ENCODE results near the gene USP49. TPM values are rescaled to one million over a fixed set of nuclear protein-coding genes. Genes with fewer than 3 reads are reported as not detected.
"Not testable (repeated sequence)": the region's sequence is repeated elsewhere in the genome, so short reads cannot be mapped to it uniquely, and the experiment has no call there.

USP49 gene
- total RNA-seq, 6 donors from 2014 or later: 2.7 to 16.8 (median 4.3) TPM

GRCh38 chr6:41814629-41815028 lies 80.5 kb downstream of the USP49 start:
- Histone ChIP-seq H3K4me3 (no peak overlapping the region), H3K27ac (no peak overlapping the region), H3K27me3 (no peaks in the 10 kb centered on the region), H3K9me3 (no peaks in the 10 kb centered on the region), H3K4me1 (no peaks in the 10 kb centered on the region), H3K36me3 (no peaks in the 10 kb centered on the region)
- WGBS, 2 donors: 79 to 80% methylated on average over 4 of the region's 4 CpGs
- DNase-seq (no peak), ATAC-seq (ENCODE audit: low FRiP score in 2 of 2) (no peak)
- TF ChIP-seq CTCF (IDR thresholded peaks at IDR 0.05): no peak
- TF ChIP-seq POLR2AphosphoS5 (IDR thresholded peaks at IDR 0.05): no peak
- no peak for TF ChIP-seq EP300 (IDR thresholded peaks at IDR 0.05)
- no peak for TF ChIP-seq POLR2A (IDR thresholded peaks at IDR 0.05)

DNA sequence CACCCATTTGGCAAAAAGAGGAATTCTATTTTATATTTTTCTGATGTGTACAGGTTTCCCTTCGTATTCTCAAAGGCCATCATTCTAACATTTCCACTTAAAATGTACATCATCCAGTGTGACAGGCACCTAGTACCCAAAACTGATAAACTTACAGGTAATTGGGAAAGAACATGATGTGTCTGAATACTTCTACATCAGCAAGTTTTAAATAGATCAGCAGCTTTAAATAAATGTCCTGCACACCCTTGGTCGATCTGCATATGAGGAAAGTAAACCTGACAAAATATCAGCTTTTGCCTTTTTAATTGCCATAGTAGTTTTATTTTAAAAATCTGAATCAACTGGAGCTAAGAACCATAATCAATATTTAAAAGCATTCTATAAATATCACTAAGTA lies 81.2 kb downstream of the USP49 start:
- Histone ChIP-seq H3K4me3 (no peak overlapping the region), H3K27me3 (no peaks in the 10 kb centered on the region), H3K9me3 (no peaks in the 10 kb centered on the region), H3K36me3 (no peaks in the 10 kb centered on the region), H3K4me1 (no peaks in the 10 kb centered on the region), H3K27ac (no peak overlapping the region)
- TF ChIP-seq POLR2A (IDR thresholded peaks at IDR 0.05): no peak
- TF ChIP-seq CTCF (IDR thresholded peaks at IDR 0.05): no peak
- no peak for TF ChIP-seq EP300 (IDR thresholded peaks at IDR 0.05)
- no peak for TF ChIP-seq POLR2AphosphoS5 (IDR thresholded peaks at IDR 0.05)
- DNase-seq (no peak), ATAC-seq (ENCODE audit: low FRiP score in 2 of 2) (no peak)
- 92 to 95% methylated on average over 2 of the region's 2 CpGs for WGBS, 2 donors

DNA sequence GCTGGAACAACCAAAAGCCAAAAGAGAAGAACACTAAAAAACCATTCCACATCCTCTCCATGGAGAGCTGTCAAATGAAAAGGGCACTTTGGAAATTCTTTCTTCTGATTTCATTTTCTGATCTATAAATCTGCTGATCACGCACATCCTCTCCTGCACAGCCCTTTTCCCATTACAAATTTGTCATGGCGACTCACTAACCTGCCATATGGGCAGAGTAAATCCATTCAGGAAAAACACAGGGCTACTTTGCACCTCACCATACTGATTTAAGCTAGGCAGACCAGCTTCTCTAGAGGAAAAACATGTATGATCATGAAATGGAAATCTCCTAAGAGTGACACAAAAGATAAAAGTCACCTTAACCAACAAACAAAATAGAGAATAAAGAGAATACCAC lies 81.7 kb downstream of the USP49 start:
- Histone ChIP-seq H3K27ac (no peak overlapping the region), H3K4me1 (no peaks in the 10 kb centered on the region), H3K27me3 (no peaks in the 10 kb centered on the region), H3K4me3 (no peak overlapping the region), H3K9me3 (no peaks in the 10 kb centered on the region), H3K36me3 (no peaks in the 10 kb centered on the region)
- DNase-seq (no peak), ATAC-seq (ENCODE audit: low FRiP score in 2 of 2) (no peak)
- TF ChIP-seq CTCF (IDR thresholded peaks at IDR 0.05) (no peak), POLR2AphosphoS5 (IDR thresholded peaks at IDR 0.05) (no peak), POLR2A (IDR thresholded peaks at IDR 0.05) (no peak), EP300 (IDR thresholded peaks at IDR 0.05) (no peak)
- 96 to 97% methylated on average over 2 of the region's 2 CpGs for WGBS, 2 donors

GRCh38 chr6:41811946-41812345 lies 83.2 kb downstream of the USP49 start:
- not testable (repeated sequence) for H3K4me3 ChIP-seq; H3K9me3 ChIP-seq; H3K36me3 ChIP-seq; DNase-seq; H3K27me3 ChIP-seq; H3K27ac ChIP-seq; H3K4me1 ChIP-seq; ATAC-seq (ENCODE audit: low FRiP score in 2 of 2)
- 92% methylated on average over 13 of the region's 13 CpGs for WGBS, 2 donors

DNA sequence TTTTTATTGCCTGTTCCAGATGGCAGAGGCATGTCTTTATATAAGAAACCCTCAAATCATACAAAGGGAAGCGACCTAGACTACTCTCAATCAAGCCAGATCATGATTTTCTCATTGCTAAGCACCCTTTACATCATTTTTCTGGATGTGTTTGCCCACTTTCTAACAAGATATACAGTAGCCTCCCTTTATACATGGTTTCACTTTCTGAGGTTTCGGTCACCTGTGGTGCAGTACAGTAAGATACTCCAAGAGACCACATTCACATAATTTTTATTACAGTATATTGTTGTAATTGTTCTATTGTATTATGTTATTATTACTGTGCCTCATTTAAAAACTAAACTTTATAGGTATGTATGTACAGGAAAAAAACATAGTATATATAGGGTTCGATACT lies 84.1 kb downstream of the USP49 start:
- Histone ChIP-seq H3K9me3 (no peaks in the 10 kb centered on the region), H3K36me3 (peaks cover 0 to 7% (median 5%) of the 10 kb centered on the region in 4 donors), H3K27ac (no peak overlapping the region), H3K4me1 (no peaks in the 10 kb centered on the region), H3K4me3 (no peak overlapping the region), H3K27me3 (no peaks in the 10 kb centered on the region)
- ATAC-seq (ENCODE audit: low FRiP score in 2 of 2) (no peak), DNase-seq (no peak)
- TF ChIP-seq EP300 (IDR thresholded peaks at IDR 0.05) (no peak), POLR2A (IDR thresholded peaks at IDR 0.05) (no peak), POLR2AphosphoS5 (IDR thresholded peaks at IDR 0.05) (no peak), CTCF (IDR thresholded peaks at IDR 0.05) (no peak)
- WGBS, 2 donors: 89 to 93% methylated on average over 3 of the region's 3 CpGs
